Measurements from ENCODE around the gene CTNNA1.

The CTNNA1 gene

GRCh38 chr5:138944527-138945322 is 191.5 kb downstream of the CTNNA1 start:
- Mint-ChIP-seq H3K27me3 (ENCODE audit: low read depth) (no peaks in the 10 kb centered on the region), H3K36me3 (ENCODE audit: low read depth) (no peaks in the 10 kb centered on the region), H3K4me3 (no peak overlapping the region), H3K9me3 (no peaks in the 10 kb centered on the region), H3K4me1 (ENCODE audit: low read depth) (peaks cover 7% of the 10 kb centered on the region), H3K27ac (no peak overlapping the region)

- no peak overlapping the region for H3K27ac Mint-ChIP-seq
- H3K9me3 Mint-ChIP-seq: no peaks in the 10 kb centered on the region
- no peaks in the 10 kb centered on the region for H3K36me3 Mint-ChIP-seq (ENCODE audit: low read depth)
- H3K4me3 Mint-ChIP-seq: no peak overlapping the region
- peaks cover 6% of the 10 kb centered on the region for H3K4me1 Mint-ChIP-seq (ENCODE audit: low read depth)
- no peaks in the 10 kb centered on the region for H3K27me3 Mint-ChIP-seq (ENCODE audit: low read depth)
These were observed 192.4 kb downstream of the CTNNA1 start for GRCh38 chr5:138945421-138946240.

GRCh38 chr5:138946241-138946623 is 193.0 kb downstream of the CTNNA1 start:
- Mint-ChIP-seq H3K4me1 (ENCODE audit: low read depth) (no peaks in the 10 kb centered on the region), H3K36me3 (ENCODE audit: low read depth) (no peaks in the 10 kb centered on the region), H3K27ac (no peak overlapping the region), H3K4me3 (no peak overlapping the region), H3K27me3 (ENCODE audit: low read depth) (no peaks in the 10 kb centered on the region), H3K9me3 (no peaks in the 10 kb centered on the region)

- Mint-ChIP-seq H3K27ac (no peak overlapping the region), H3K36me3 (ENCODE audit: low read depth) (no peaks in the 10 kb centered on the region), H3K9me3 (no peaks in the 10 kb centered on the region), H3K4me1 (ENCODE audit: low read depth) (no peaks in the 10 kb centered on the region), H3K27me3 (ENCODE audit: low read depth) (no peaks in the 10 kb centered on the region), H3K4me3 (no peak overlapping the region)
These were observed 193.8 kb downstream of the CTNNA1 start for GRCh38 chr5:138946831-138947560.

GRCh38 chr5:138947780-138948179 is 194.6 kb downstream of the CTNNA1 start:
- Mint-ChIP-seq H3K27ac (no peak overlapping the region), H3K36me3 (ENCODE audit: low read depth) (no peaks in the 10 kb centered on the region)

GRCh38 chr5:138948471-138949222 is 195.4 kb downstream of the CTNNA1 start:
- no peaks in the 10 kb centered on the region for H3K9me3 Mint-ChIP-seq
- H3K27me3 Mint-ChIP-seq (ENCODE audit: low read depth): no peaks in the 10 kb centered on the region
- H3K27ac Mint-ChIP-seq: no peak overlapping the region
- no peaks in the 10 kb centered on the region for H3K36me3 Mint-ChIP-seq (ENCODE audit: low read depth)
- H3K4me3 Mint-ChIP-seq: no peak overlapping the region
- peaks cover 8% of the 10 kb centered on the region for H3K4me1 Mint-ChIP-seq (ENCODE audit: low read depth)

More at GRCh38 chr5:138947780-138948179, 194.6 kb downstream of the CTNNA1 start:
- Mint-ChIP-seq H3K9me3 (no peaks in the 10 kb centered on the region), H3K4me1 (ENCODE audit: low read depth) (peaks cover 2% of the 10 kb centered on the region), H3K27me3 (ENCODE audit: low read depth) (no peaks in the 10 kb centered on the region), H3K4me3 (no peak overlapping the region)

- Mint-ChIP-seq H3K4me1 (ENCODE audit: low read depth) (peaks cover 8% of the 10 kb centered on the region), H3K36me3 (ENCODE audit: low read depth) (no peaks in the 10 kb centered on the region), H3K4me3 (no peak overlapping the region), H3K27ac (no peak overlapping the region), H3K9me3 (no peaks in the 10 kb centered on the region), H3K27me3 (ENCODE audit: low read depth) (no peaks in the 10 kb centered on the region)
These were observed 196.0 kb downstream of the CTNNA1 start for GRCh38 chr5:138949223-138949574.

GRCh38 chr5:138949988-138950387 is 196.8 kb downstream of the CTNNA1 start:
- Mint-ChIP-seq H3K27me3 (ENCODE audit: low read depth) (no peaks in the 10 kb centered on the region), H3K36me3 (ENCODE audit: low read depth) (no peaks in the 10 kb centered on the region), H3K27ac (no peak overlapping the region), H3K4me1 (ENCODE audit: low read depth) (peaks cover 8% of the 10 kb centered on the region), H3K4me3 (no peak overlapping the region), H3K9me3 (no peaks in the 10 kb centered on the region)

GRCh38 chr5:138950421-138951031 is 197.3 kb downstream of the CTNNA1 start:
- Mint-ChIP-seq H3K27me3 (ENCODE audit: low read depth) (no peaks in the 10 kb centered on the region), H3K4me1 (ENCODE audit: low read depth) (peaks cover 8% of the 10 kb centered on the region), H3K9me3 (no peaks in the 10 kb centered on the region), H3K27ac (no peak overlapping the region), H3K4me3 (no peak overlapping the region), H3K36me3 (ENCODE audit: low read depth) (no peaks in the 10 kb centered on the region)

GRCh38 chr5:138951091-138951985 is 198.1 kb downstream of the CTNNA1 start:
- H3K9me3 Mint-ChIP-seq: no peaks in the 10 kb centered on the region
- H3K4me1 Mint-ChIP-seq (ENCODE audit: low read depth): peaks cover 8% of the 10 kb centered on the region
- H3K27ac Mint-ChIP-seq: no peak overlapping the region
- H3K36me3 Mint-ChIP-seq (ENCODE audit: low read depth): no peaks in the 10 kb centered on the region
- H3K4me3 Mint-ChIP-seq: no peak overlapping the region
- H3K27me3 Mint-ChIP-seq (ENCODE audit: low read depth): no peaks in the 10 kb centered on the region

GRCh38 chr5:138951986-138952735 is 198.9 kb downstream of the CTNNA1 start:
- H3K36me3 Mint-ChIP-seq (ENCODE audit: low read depth): no peaks in the 10 kb centered on the region
- H3K27ac Mint-ChIP-seq: no peak overlapping the region
- no peaks in the 10 kb centered on the region for H3K9me3 Mint-ChIP-seq
- no peak overlapping the region for H3K4me3 Mint-ChIP-seq
- peaks cover 8% of the 10 kb centered on the region for H3K4me1 Mint-ChIP-seq (ENCODE audit: low read depth)
- H3K27me3 Mint-ChIP-seq (ENCODE audit: low read depth): no peaks in the 10 kb centered on the region

GRCh38 chr5:138952962-138953361 is 199.7 kb downstream of the CTNNA1 start:
- peaks cover 8% of the 10 kb centered on the region for H3K4me1 Mint-ChIP-seq (ENCODE audit: low read depth)
- no peaks in the 10 kb centered on the region for H3K9me3 Mint-ChIP-seq
- no peak overlapping the region for H3K4me3 Mint-ChIP-seq
- H3K27me3 Mint-ChIP-seq (ENCODE audit: low read depth): no peaks in the 10 kb centered on the region
- no peak overlapping the region for H3K27ac Mint-ChIP-seq
- no peaks in the 10 kb centered on the region for H3K36me3 Mint-ChIP-seq (ENCODE audit: low read depth)

All from T-helper 1 cell treated with Interleukin-12 subunit alpha and Interleukin-12 subunit beta and Interleukin-4 antibody, amounts not matched to agents 30 μg/mL and 1 μg/mL, for 36 hours (primary cell).